Panc1 (cell line): ENCODE measurements around the gene TRAPPC10. TPM values are rescaled to one million over a fixed set of nuclear protein-coding genes. Genes with fewer than 3 reads are reported as not detected.

Source experiments
- ATAC-seq: fragments of 200-7000 bp; cut with Tn5 transposase; 2 replicates; pipeline ENCODE4 v1.9.1; 2020; ENCODE audit warnings: mild to moderate bottlenecking, moderate library complexity
- BruUV-seq: library from RNA; stranded (reverse); fragments of 400-500 nt; replicated peaks from 2 replicates; lab custom pipeline; 2021; lab: Mats Ljungman, UMichigan
- CTCF ChIA-PET: fragments of 300-600 bp; sonication (Branson Sonifier 250); formaldehyde crosslinking; loops from one replicate; lab custom pipeline; 2022; ENCODE audit warnings: antibody characterized with exemption; lab: Charles Lee
- POLR2A ChIA-PET: fragments of 300-600 bp; sonication (Branson Sonifier 250); formaldehyde crosslinking; loops from one replicate; lab custom pipeline; 2022; ENCODE audit warnings: antibody characterized with exemption; lab: Charles Lee
- DNase-seq: peaks from one replicate; pipeline ENCODE4 v3.0.0-alpha.2; 2010; ENCODE audit warnings: low read depth, low spot score
- H3K27ac ChIP-seq: 2 replicates; pipeline ENCODE4 v1.5.1; 2011; ENCODE audit warnings: mild to moderate bottlenecking, low read length, inconsistent platforms
- H3K27me3 ChIP-seq: fragments of 200-500 bp; sonication (Bioruptor generic); 2 replicates; pipeline ENCODE4 v1.6.0; 2014; ENCODE audit warnings: low read length, inconsistent platforms; ENCODE audit not compliant: control insufficient read depth, insufficient read depth
- H3K36me3 ChIP-seq: fragments of 200-500 bp; sonication (Bioruptor generic); 2 replicates; pipeline ENCODE4 v1.5.1; 2014; ENCODE audit warnings: inconsistent platforms, mild to moderate bottlenecking, low read length, moderate library complexity; ENCODE audit not compliant: control insufficient read depth, insufficient read depth
- H3K4me1 ChIP-seq: 2 replicates; pipeline ENCODE4 v1.5.1; 2011; ENCODE audit warnings: inconsistent platforms, mild to moderate bottlenecking, low read length, moderate library complexity; ENCODE audit not compliant: control insufficient read depth, insufficient read depth
- H3K4me3 ChIP-seq, 2 experiments: 2 replicates each; pipeline ENCODE4 v1.5.1; 2011 to 2012; ENCODE audit warnings: low read depth in 2 of 2, low read length in 2 of 2, mild to moderate bottlenecking in 2 of 2, inconsistent platforms in 1 of 2, moderate library complexity in 1 of 2
- H3K9me3 ChIP-seq: fragments of 200-500 bp; sonication (Bioruptor generic); 2 replicates; pipeline ENCODE4 v1.5.1; 2014; ENCODE audit warnings: low read depth, mild to moderate bottlenecking, inconsistent platforms, low read length, moderate library complexity; ENCODE audit not compliant: control insufficient read depth, insufficient read depth
- CTCF ChIP-seq: fragments of 450-650 bp; IDR thresholded peaks from 2 replicates; pipeline ENCODE4 v1.5.1; 2017; ENCODE audit warnings: mild to moderate bottlenecking
- POLR2AphosphoS5 ChIP-seq: IDR thresholded peaks from 2 replicates; pipeline ENCODE4 v1.6.1; 2012; ENCODE audit warnings: mild to moderate bottlenecking, low read depth, low read length, moderate library complexity
- REST ChIP-seq, 2 experiments: IDR thresholded peaks; 2 replicates each; pipeline ENCODE4 v1.6.1; 2011 to 2012; ENCODE audit warnings: low read depth in 2 of 2, control low read depth in 1 of 2, low read length in 1 of 2, mild to moderate bottlenecking in 1 of 2, moderate library complexity in 1 of 2; ENCODE audit not compliant: insufficient read depth in 1 of 2
- SIN3A ChIP-seq: IDR thresholded peaks from 2 replicates; pipeline ENCODE4 v1.6.1; 2012; ENCODE audit warnings: low read depth, mild to moderate bottlenecking, low read length, moderate library complexity, borderline replicate concordance; ENCODE audit not compliant: insufficient read depth
- TCF7L2 ChIP-seq: IDR thresholded peaks from 2 replicates; pipeline ENCODE4 v1.6.1; 2011; ENCODE audit warnings: mild to moderate bottlenecking, low read depth, low read length, inconsistent platforms
- in situ Hi-C: cut with HindIII; loops from 2 replicates; pipeline ENCODE4 v1.10.0; 2016; ENCODE audit warnings: low sequenced_read_pairs, low pct_unique_long_range_greater_than_20kb
- intact Hi-C: fragments of 100-400 bp; cut with micrococcal nuclease; formaldehyde crosslinking; loops from one replicate; pipeline ENCODE4 v1.10.0; 2022; ENCODE audit not compliant: unreplicated experiment
- total RNA-seq: library from RNA; stranded (reverse); gene quantifications from one replicate; pipeline ENCODE4 v1.2.1, GENCODE V29; 2021; ENCODE audit not compliant: unreplicated experiment

Gene TRAPPC10
- total RNA-seq, 1 experiment from 2014 or later, result 34.5 TPM

- in situ Hi-C loops, result no loop called here
- TF ChIP-seq TCF7L2 (no peak), REST (IDR thresholded peaks at IDR 0.05; ENCODE audit: insufficient read depth in 1 of 2, low read depth in 2 of 2, low read length in 1 of 2) (no peak), CTCF (no peak), POLR2AphosphoS5 (no peak), SIN3A (no peak)
- Histone ChIP-seq H3K9me3 (no peaks in the 10 kb centered on the region), H3K27me3 (no peaks in the 10 kb centered on the region), H3K36me3 (no peaks in the 10 kb centered on the region), H3K4me3 (no peak overlapping the region), H3K4me1 (no peaks in the 10 kb centered on the region), H3K27ac (no peak overlapping the region)
- DNase-seq, result no peak
- ChIA-PET POLR2A (no interaction called here), CTCF (no interaction called here)
- intact Hi-C loops, result no loop called here
- no TSS peak for BruUV-seq
- no peak for ATAC-seq
Observed at GRCh38 chr21:43971201-43971991, 40.7 kb upstream of the TRAPPC10 start.

- Histone ChIP-seq H3K27ac (no peak overlapping the region), H3K36me3 (no peaks in the 10 kb centered on the region), H3K4me1 (no peaks in the 10 kb centered on the region), H3K4me3 (no peak overlapping the region), H3K9me3 (no peaks in the 10 kb centered on the region), H3K27me3 (no peaks in the 10 kb centered on the region)
- ATAC-seq (no peak), DNase-seq (no peak)
- intact Hi-C loops, result no loop called here
- BruUV-seq, result no TSS peak
- CTCF ChIA-PET, result no interaction called here
- in situ Hi-C loops, result no loop called here
- TF ChIP-seq SIN3A (no peak), CTCF (no peak), TCF7L2 (no peak), REST (IDR thresholded peaks at IDR 0.05; ENCODE audit: insufficient read depth in 1 of 2, low read depth in 2 of 2, low read length in 1 of 2) (no peak), POLR2AphosphoS5 (no peak)
- POLR2A ChIA-PET, result no interaction called here
Observed at GRCh38 chr21:43971992-43972255, 40.2 kb upstream of the TRAPPC10 start.
